ENCODE results near the gene LKAAEAR1. TPM values are rescaled to one million over a fixed set of nuclear protein-coding genes. Genes with fewer than 3 reads are reported as not detected.

Gene LKAAEAR1
- total RNA-seq, 1 experiment from 2014 or later = 1.7 TPM

- TF ChIP-seq PRDM15 (CRISPR knock-in tag; IDR thresholded peaks at IDR 0.05) = no peak
Measured at GRCh38 chr20:64099086-64099786, 15.0 kb upstream of the LKAAEAR1 start (continued).

- TF ChIP-seq PRDM15 (CRISPR knock-in tag; IDR thresholded peaks at IDR 0.05) (no peak), SP1 (CRISPR knock-in tag; conservative IDR thresholded peaks at IDR 0.05) (no peak)
- ATAC-seq (no peak), DNase-seq (ENCODE audit: low spot score) (no peak)
- no peak overlapping the region for H3K4me3 Mint-ChIP-seq
- ChIA-PET POLR2A (no interaction called here), CTCF (interaction anchor here (0.9 to 4.7 kb wide), 3 partner anchors 14 to 59 kb away, joined by 3 to 77 read pairs (median 75); partner anchors contain the start of gene LKAAEAR1)
- H3K27ac Mint-ChIP-seq = no peak overlapping the region
- peaks cover 6% of the 10 kb centered on the region for H3K36me3 Mint-ChIP-seq
- 0 out of 2 replicates have a peak, but pooled peaks cover under 1% of the 10 kb centered on the region for H3K4me1 Mint-ChIP-seq
- peaks cover 16% of the 10 kb centered on the region for H3K27me3 Mint-ChIP-seq (ENCODE audit: low read depth)
- peaks cover 13% of the 10 kb centered on the region for H3K9me3 Mint-ChIP-seq
Measured at GRCh38 chr20:64098471-64099013, 14.3 kb upstream of the LKAAEAR1 start.

- H3K27me3 Mint-ChIP-seq (ENCODE audit: low read depth) = peaks cover 12% of the 10 kb centered on the region
- DNase-seq (ENCODE audit: low spot score) (no peak), ATAC-seq (no peak)
- POLR2A ChIA-PET = no interaction called here
- H3K4me3 Mint-ChIP-seq = no peak overlapping the region
- TF ChIP-seq NFYB (CRISPR knock-in tag; conservative IDR thresholded peaks at IDR 0.05; ENCODE audit: low read depth) = no peak
- TF ChIP-seq E2F1 (CRISPR knock-in tag; IDR thresholded peaks at IDR 0.05) = no peak
- TF ChIP-seq PREB (CRISPR knock-in tag; IDR thresholded peaks at IDR 0.05; ENCODE audit: borderline replicate concordance) = no peak
- TF ChIP-seq NFATC4 (CRISPR knock-in tag; IDR thresholded peaks at IDR 0.05) = no peak
- no peak for TF ChIP-seq ZNF416 (CRISPR knock-in tag; IDR thresholded peaks at IDR 0.05)
- TF ChIP-seq ZNF121 (CRISPR knock-in tag; IDR thresholded peaks at IDR 0.05) = no peak
- TF ChIP-seq SMAD4 (CRISPR knock-in tag; IDR thresholded peaks at IDR 0.05) = no peak
- no peak for TF ChIP-seq HMGA2 (CRISPR knock-in tag; IDR thresholded peaks at IDR 0.05)
- TF ChIP-seq SP1 (CRISPR knock-in tag; conservative IDR thresholded peaks at IDR 0.05) = no peak
- TF ChIP-seq E2F4 (CRISPR knock-in tag; IDR thresholded peaks at IDR 0.05; ENCODE audit: borderline replicate concordance, low read depth) = no peak
- peaks cover 6% of the 10 kb centered on the region for H3K36me3 Mint-ChIP-seq
- CTCF ChIA-PET = no interaction called here
- H3K27ac Mint-ChIP-seq = no peak overlapping the region
- H3K4me1 Mint-ChIP-seq = peaks cover 7% of the 10 kb centered on the region
- H3K9me3 Mint-ChIP-seq = peaks cover 13% of the 10 kb centered on the region
Measured at GRCh38 chr20:64096535-64096934, 12.3 kb upstream of the LKAAEAR1 start.

Measured in WTC11 (cell line).